HG03095 (cell line): ENCODE results near the gene SYT6.
"Not testable (repeated sequence)": the region's sequence is repeated elsewhere in the genome, so short reads cannot be mapped to it uniquely, and the experiment has no call there.

Experiments used
- ATAC-seq: cut with Tn5 transposase; IDR thresholded peaks from one replicate; pipeline ENCODE4 v1.9.1; 2021; ENCODE audit warnings: moderate library complexity; ENCODE audit not compliant: unreplicated experiment

SYT6 gene

GRCh38 chr1:114076308-114076707, 77.4 kb downstream of the SYT6 start:
- no peak for ATAC-seq

- no peak for ATAC-seq
Measured at GRCh38 chr1:114075546-114076242, 78.0 kb downstream of the SYT6 start.

- ATAC-seq: no peak
Measured at GRCh38 chr1:114075105-114075504, 78.6 kb downstream of the SYT6 start.

- ATAC-seq: no peak
Measured at GRCh38 chr1:114072246-114072645, 81.4 kb downstream of the SYT6 start.

- ATAC-seq: not testable (repeated sequence)
Measured at GRCh38 chr1:114069762-114070161, 83.9 kb downstream of the SYT6 start.

- not testable (repeated sequence) for ATAC-seq
Measured at GRCh38 chr1:114068684-114069083, 85.0 kb downstream of the SYT6 start.

- ATAC-seq: not testable (repeated sequence)
Measured at GRCh38 chr1:114065671-114066070, 88.0 kb downstream of the SYT6 start.

- ATAC-seq: no peak
Measured at GRCh38 chr1:114063544-114063943, 90.1 kb downstream of the SYT6 start.

- ATAC-seq: no peak
Measured at GRCh38 chr1:114062477-114063099, 91.1 kb downstream of the SYT6 start.

GRCh38 chr1:114061121-114061830, 92.4 kb downstream of the SYT6 start:
- ATAC-seq: no peak

- not testable (repeated sequence) for ATAC-seq
Measured at GRCh38 chr1:114058236-114058635, 95.4 kb downstream of the SYT6 start.

- no peak for ATAC-seq
Measured at GRCh38 chr1:114054148-114054547, 99.5 kb downstream of the SYT6 start.

- ATAC-seq: no peak
Measured at GRCh38 chr1:114048232-114048631, 105.4 kb downstream of the SYT6 start.

- no peak for ATAC-seq
Measured at GRCh38 chr1:114043548-114043947, 110.1 kb downstream of the SYT6 start.

GRCh38 chr1:114043054-114043453, 110.6 kb downstream of the SYT6 start:
- ATAC-seq: no peak

GRCh38 chr1:114040273-114041015, 113.2 kb downstream of the SYT6 start:
- ATAC-seq: no peak
